Measurements from ENCODE around the gene ICAM1.

- TF ChIP-seq CTCF (optimal IDR thresholded peaks at IDR 0.05 in 1 of 3, IDR thresholded peaks at IDR 0.05 in 1 of 3, conservative IDR thresholded peaks at IDR 0.05 in 1 of 3; ENCODE audit: extremely low read depth in 1 of 3, insufficient read depth in 2 of 3, low read length in 3 of 3) (no peak), EZH2 (IDR thresholded peaks at IDR 0.05; ENCODE audit: low read length) (no peak)
Observed at GRCh38 chr19:10286803-10287737, 16.1 kb downstream of the ICAM1 start, which contains the start of gene ICAM4.
